Keratinocyte (primary cell): Measurements from ENCODE around the gene PPARGC1A.

Experiments
- EZH2 ChIP-seq: IDR thresholded peaks from one replicate; pipeline ENCODE4 v1.6.1; 2012; ENCODE audit warnings: inconsistent platforms, mild to moderate bottlenecking, low read length, moderate library complexity
- TF ChIP-seq, protein P1 (sequence below), 3 experiments: IDR thresholded peaks in 1 of 3; conservative IDR thresholded peaks in 1 of 3; optimal IDR thresholded peaks in 1 of 3; 2 replicates in 2 of 3; 3 replicates in 1 of 3; pipeline versions ENCODE3 to v1.5.1; 2011; ENCODE audit warnings: low read length in 3 of 3, mild to moderate bottlenecking in 3 of 3, moderate library complexity in 2 of 3, control low read depth in 1 of 3, inconsistent platforms in 1 of 3; ENCODE audit not compliant: insufficient read depth in 2 of 3; ENCODE audit errors: extremely low read depth in 1 of 3

DNA sequence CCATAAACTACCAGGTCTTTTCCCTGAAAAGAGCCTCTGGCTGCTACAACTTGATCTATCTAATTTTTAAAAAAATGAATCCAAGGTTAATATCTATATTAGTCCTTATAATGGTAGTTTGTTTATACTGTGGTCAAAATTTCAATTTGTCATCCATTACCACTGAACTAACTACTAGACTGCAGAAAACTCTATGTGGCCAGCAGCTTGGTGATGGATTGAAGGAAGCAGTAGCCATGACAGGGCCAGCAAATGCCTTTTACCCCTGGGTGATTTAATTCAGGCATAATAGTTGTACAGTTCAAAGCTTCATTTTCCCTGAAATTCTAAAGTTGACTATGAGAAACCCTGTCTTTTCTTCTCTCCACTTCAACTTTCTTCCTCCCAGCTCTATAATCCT, 30.4 kb upstream of the PPARGC1A start:
- TF ChIP-seq, protein P1, sequence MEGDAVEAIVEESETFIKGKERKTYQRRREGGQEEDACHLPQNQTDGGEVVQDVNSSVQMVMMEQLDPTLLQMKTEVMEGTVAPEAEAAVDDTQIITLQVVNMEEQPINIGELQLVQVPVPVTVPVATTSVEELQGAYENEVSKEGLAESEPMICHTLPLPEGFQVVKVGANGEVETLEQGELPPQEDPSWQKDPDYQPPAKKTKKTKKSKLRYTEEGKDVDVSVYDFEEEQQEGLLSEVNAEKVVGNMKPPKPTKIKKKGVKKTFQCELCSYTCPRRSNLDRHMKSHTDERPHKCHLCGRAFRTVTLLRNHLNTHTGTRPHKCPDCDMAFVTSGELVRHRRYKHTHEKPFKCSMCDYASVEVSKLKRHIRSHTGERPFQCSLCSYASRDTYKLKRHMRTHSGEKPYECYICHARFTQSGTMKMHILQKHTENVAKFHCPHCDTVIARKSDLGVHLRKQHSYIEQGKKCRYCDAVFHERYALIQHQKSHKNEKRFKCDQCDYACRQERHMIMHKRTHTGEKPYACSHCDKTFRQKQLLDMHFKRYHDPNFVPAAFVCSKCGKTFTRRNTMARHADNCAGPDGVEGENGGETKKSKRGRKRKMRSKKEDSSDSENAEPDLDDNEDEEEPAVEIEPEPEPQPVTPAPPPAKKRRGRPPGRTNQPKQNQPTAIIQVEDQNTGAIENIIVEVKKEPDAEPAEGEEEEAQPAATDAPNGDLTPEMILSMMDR (optimal IDR thresholded peaks at IDR 0.05 in 1 of 3, IDR thresholded peaks at IDR 0.05 in 1 of 3, conservative IDR thresholded peaks at IDR 0.05 in 1 of 3; ENCODE audit: extremely low read depth in 1 of 3, insufficient read depth in 2 of 3, low read length in 3 of 3): no peak
- no peak for TF ChIP-seq EZH2
